ENCODE results near the gene ANTKMT. TPM values are rescaled to one million over a fixed set of nuclear protein-coding genes. Genes with fewer than 3 reads are reported as not detected.

ANTKMT gene
- total RNA-seq, 2 experiments from 2014 or later = 14.8 to 21.1 TPM

- H3K4me1 Mint-ChIP-seq = peaks cover 26% of the 10 kb centered on the region
- CTCF ChIA-PET = interaction anchor here (1.2 to 6.4 kb wide), 4 partner anchors 9 to 69 kb away, joined by 12 to 116 read pairs (median 28); partner anchors contain the start of genes CCDC78, CHTF18, CIAO3 and HAGHL
- ATAC-seq (no peak), DNase-seq (no peak)
- H3K9me3 Mint-ChIP-seq (ENCODE audit: low read depth) = no peaks in the 10 kb centered on the region
- H3K27me3 Mint-ChIP-seq = peaks cover 14% of the 10 kb centered on the region
- H3K36me3 Mint-ChIP-seq = no peaks in the 10 kb centered on the region
- H3K27ac Mint-ChIP-seq = no peak overlapping the region
- no peak overlapping the region for H3K4me3 Mint-ChIP-seq
These were observed 4.1 kb upstream of the ANTKMT start for GRCh38 chr16:716768-717325.

- Mint-ChIP-seq H3K4me3 (no peak overlapping the region), H3K27me3 (peaks cover 12% of the 10 kb centered on the region)
- CTCF ChIA-PET = interaction anchor here (6.4 kb wide), 1 partner anchor 68 kb away, joined by 116 read pairs; the partner anchor contains the start of genes CHTF18 and RPUSD1
These were observed 3.3 kb upstream of the ANTKMT start for GRCh38 chr16:717450-718245.

GRCh38 chr16:718389-718788 lies 2.6 kb upstream of the ANTKMT start:
- ATAC-seq = no peak
- Mint-ChIP-seq H3K9me3 (ENCODE audit: low read depth) (no peaks in the 10 kb centered on the region), H3K36me3 (no peaks in the 10 kb centered on the region), H3K4me3 (no peak overlapping the region), H3K4me1 (peaks cover 25% of the 10 kb centered on the region), H3K27ac (no peak overlapping the region), H3K27me3 (peaks cover 9% of the 10 kb centered on the region)
- no peak for DNase-seq
- CTCF ChIA-PET = no interaction called here

More at GRCh38 chr16:717450-718245, 3.3 kb upstream of the ANTKMT start:
- no peak for DNase-seq
- Mint-ChIP-seq H3K4me1 (peaks cover 27% of the 10 kb centered on the region), H3K27ac (no peak overlapping the region), H3K36me3 (no peaks in the 10 kb centered on the region), H3K9me3 (ENCODE audit: low read depth) (no peaks in the 10 kb centered on the region)
- no peak for ATAC-seq

GRCh38 chr16:718922-719321 lies 2.0 kb upstream of the ANTKMT start:
- H3K4me3 Mint-ChIP-seq = no peak overlapping the region
- ATAC-seq (no peak), DNase-seq (no peak)
- CTCF ChIA-PET = interaction anchor here (1.7 to 2.9 kb wide), 5 partner anchors 9 to 69 kb away, joined by 4 to 18 read pairs (median 7); partner anchors contain the start of genes CHTF18, RPUSD1 and STUB1
- H3K27ac Mint-ChIP-seq = no peak overlapping the region
- H3K4me1 Mint-ChIP-seq = peaks cover 25% of the 10 kb centered on the region
- H3K9me3 Mint-ChIP-seq (ENCODE audit: low read depth) = no peaks in the 10 kb centered on the region
- peaks cover 9% of the 10 kb centered on the region for H3K27me3 Mint-ChIP-seq
- no peaks in the 10 kb centered on the region for H3K36me3 Mint-ChIP-seq

- Mint-ChIP-seq H3K27ac (peak overlapping the region; percentile 72), H3K9me3 (ENCODE audit: low read depth) (no peaks in the 10 kb centered on the region), H3K4me3 (peak overlapping the region; percentile 69), H3K36me3 (no peaks in the 10 kb centered on the region), H3K4me1 (peaks cover 25% of the 10 kb centered on the region), H3K27me3 (peaks cover 9% of the 10 kb centered on the region)
- no peak for DNase-seq
- CTCF ChIA-PET = interaction anchor here (0.7 to 2.9 kb wide), 14 partner anchors 7 to 296 kb away, joined by 3 to 18 read pairs (median 4); partner anchors contain the start of genes CHTF18, CIAO3, RPUSD1 and STUB1
- ATAC-seq = peak; percentile 9
These were observed 1.0 kb upstream of the ANTKMT start for GRCh38 chr16:719815-720446.

GRCh38 chr16:720447-720989 lies 428 bp upstream of the ANTKMT start:
- peak overlapping the region; percentile 72 for H3K27ac Mint-ChIP-seq
- no peaks in the 10 kb centered on the region for H3K36me3 Mint-ChIP-seq
- ATAC-seq (peak; percentile 21), DNase-seq (peak; percentile 65)
- no peaks in the 10 kb centered on the region for H3K9me3 Mint-ChIP-seq (ENCODE audit: low read depth)
- H3K4me3 Mint-ChIP-seq = peak overlapping the region; percentile 69
- peaks cover 25% of the 10 kb centered on the region for H3K4me1 Mint-ChIP-seq
- CTCF ChIA-PET = interaction anchor here (0.6 to 3.0 kb wide), 20 partner anchors 8 to 297 kb away, joined by 3 to 22 read pairs (median 4); partner anchors contain the start of genes CHTF18, CIAO3, RPUSD1 and STUB1
- H3K27me3 Mint-ChIP-seq = peaks cover 9% of the 10 kb centered on the region

- no peaks in the 10 kb centered on the region for H3K36me3 Mint-ChIP-seq
- DNase-seq (no peak), ATAC-seq (no peak)
- peaks cover 23% of the 10 kb centered on the region for H3K4me1 Mint-ChIP-seq
- H3K4me3 Mint-ChIP-seq = no peak overlapping the region
- CTCF ChIA-PET = interaction anchor here (0.6 to 5.2 kb wide), 15 partner anchors 8 to 481 kb away, joined by 3 to 22 read pairs (median 4); partner anchors contain the start of genes CHTF18, CIAO3, METTL26 and RPUSD1
- H3K9me3 Mint-ChIP-seq (ENCODE audit: low read depth) = no peaks in the 10 kb centered on the region
- H3K27me3 Mint-ChIP-seq = no peaks in the 10 kb centered on the region
- no peak overlapping the region for H3K27ac Mint-ChIP-seq
These were observed 1.0 kb downstream of the ANTKMT start for GRCh38 chr16:721765-722540.

GRCh38 chr16:722835-723633 lies 2.1 kb downstream of the ANTKMT start:
- DNase-seq (no peak), ATAC-seq (no peak)
- Mint-ChIP-seq H3K27ac (no peak overlapping the region), H3K4me3 (no peak overlapping the region), H3K4me1 (peaks cover 23% of the 10 kb centered on the region), H3K36me3 (no peaks in the 10 kb centered on the region), H3K27me3 (no peaks in the 10 kb centered on the region), H3K9me3 (ENCODE audit: low read depth) (no peaks in the 10 kb centered on the region)
- CTCF ChIA-PET = interaction anchor here (0.6 to 5.8 kb wide), 8 partner anchors 8 to 483 kb away, joined by 3 to 33 read pairs (median 5); partner anchors contain the start of genes CHTF18, CIAO3, METRN and RPUSD1

- no peak for DNase-seq
- no peaks in the 10 kb centered on the region for H3K27me3 Mint-ChIP-seq
- CTCF ChIA-PET = interaction anchor here (0.8 to 5.8 kb wide), 6 partner anchors 8 to 63 kb away, joined by 3 to 33 read pairs (median 12); partner anchors contain the start of genes CHTF18, CIAO3, METRN and RPUSD1
- no peak overlapping the region for H3K27ac Mint-ChIP-seq
- H3K4me1 Mint-ChIP-seq = peaks cover 23% of the 10 kb centered on the region
- no peaks in the 10 kb centered on the region for H3K36me3 Mint-ChIP-seq
- no peak for ATAC-seq
- no peak overlapping the region for H3K4me3 Mint-ChIP-seq
- no peaks in the 10 kb centered on the region for H3K9me3 Mint-ChIP-seq (ENCODE audit: low read depth)
These were observed 2.7 kb downstream of the ANTKMT start for GRCh38 chr16:723695-724094.

- Mint-ChIP-seq H3K9me3 (ENCODE audit: low read depth) (no peaks in the 10 kb centered on the region), H3K27me3 (no peaks in the 10 kb centered on the region), H3K36me3 (no peaks in the 10 kb centered on the region), H3K4me3 (no peak overlapping the region), H3K4me1 (peaks cover 17% of the 10 kb centered on the region), H3K27ac (no peak overlapping the region)
- CTCF ChIA-PET = interaction anchor here (0.8 to 5.8 kb wide), 9 partner anchors 8 to 982 kb away, joined by 3 to 33 read pairs (median 9); partner anchors contain the start of genes CHTF18, CIAO3, MAPK8IP3 and METRN
- no peak for ATAC-seq
- DNase-seq = no peak
These were observed 3.5 kb downstream of the ANTKMT start for GRCh38 chr16:724188-725040.

- no peaks in the 10 kb centered on the region for H3K27me3 Mint-ChIP-seq
- no peaks in the 10 kb centered on the region for H3K9me3 Mint-ChIP-seq (ENCODE audit: low read depth)
- H3K36me3 Mint-ChIP-seq = no peaks in the 10 kb centered on the region
- CTCF ChIA-PET = interaction anchor here (0.9 to 5.8 kb wide), 8 partner anchors 10 to 981 kb away, joined by 3 to 33 read pairs (median 11); partner anchors contain the start of genes CHTF18, CIAO3, MAPK8IP3 and METRN
- H3K4me1 Mint-ChIP-seq = peaks cover 12% of the 10 kb centered on the region
- ATAC-seq (no peak), DNase-seq (no peak)
- no peak overlapping the region for H3K4me3 Mint-ChIP-seq
- H3K27ac Mint-ChIP-seq = no peak overlapping the region
These were observed 4.1 kb downstream of the ANTKMT start for GRCh38 chr16:725041-725376.
